ENCODE data around the gene FKBP10. TPM values are rescaled to one million over a fixed set of nuclear protein-coding genes. Genes with fewer than 3 reads are reported as not detected.

Gene FKBP10, protein sequence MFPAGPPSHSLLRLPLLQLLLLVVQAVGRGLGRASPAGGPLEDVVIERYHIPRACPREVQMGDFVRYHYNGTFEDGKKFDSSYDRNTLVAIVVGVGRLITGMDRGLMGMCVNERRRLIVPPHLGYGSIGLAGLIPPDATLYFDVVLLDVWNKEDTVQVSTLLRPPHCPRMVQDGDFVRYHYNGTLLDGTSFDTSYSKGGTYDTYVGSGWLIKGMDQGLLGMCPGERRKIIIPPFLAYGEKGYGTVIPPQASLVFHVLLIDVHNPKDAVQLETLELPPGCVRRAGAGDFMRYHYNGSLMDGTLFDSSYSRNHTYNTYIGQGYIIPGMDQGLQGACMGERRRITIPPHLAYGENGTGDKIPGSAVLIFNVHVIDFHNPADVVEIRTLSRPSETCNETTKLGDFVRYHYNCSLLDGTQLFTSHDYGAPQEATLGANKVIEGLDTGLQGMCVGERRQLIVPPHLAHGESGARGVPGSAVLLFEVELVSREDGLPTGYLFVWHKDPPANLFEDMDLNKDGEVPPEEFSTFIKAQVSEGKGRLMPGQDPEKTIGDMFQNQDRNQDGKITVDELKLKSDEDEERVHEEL
- total RNA-seq (2022; extraction: Qiagen RNA extraction), result 84.8 to 112 TPM (median 102 TPM) in 5 replicates

GRCh38 chr17:41812381-41813151 lies at the start of gene FKBP10:
FKBP10 (plus strand) TSS chr17:41813004; CDS start chr17:41813035, 31 bp downstream.

GRCh38 chr17:41786227-41787020 lies 26.4 kb upstream of the FKBP10 start, which contains the start of gene JUP:
JUP (minus strand) TSS chr17:41786711; CDS start chr17:41771854, 14,857 bp downstream.

DNA sequence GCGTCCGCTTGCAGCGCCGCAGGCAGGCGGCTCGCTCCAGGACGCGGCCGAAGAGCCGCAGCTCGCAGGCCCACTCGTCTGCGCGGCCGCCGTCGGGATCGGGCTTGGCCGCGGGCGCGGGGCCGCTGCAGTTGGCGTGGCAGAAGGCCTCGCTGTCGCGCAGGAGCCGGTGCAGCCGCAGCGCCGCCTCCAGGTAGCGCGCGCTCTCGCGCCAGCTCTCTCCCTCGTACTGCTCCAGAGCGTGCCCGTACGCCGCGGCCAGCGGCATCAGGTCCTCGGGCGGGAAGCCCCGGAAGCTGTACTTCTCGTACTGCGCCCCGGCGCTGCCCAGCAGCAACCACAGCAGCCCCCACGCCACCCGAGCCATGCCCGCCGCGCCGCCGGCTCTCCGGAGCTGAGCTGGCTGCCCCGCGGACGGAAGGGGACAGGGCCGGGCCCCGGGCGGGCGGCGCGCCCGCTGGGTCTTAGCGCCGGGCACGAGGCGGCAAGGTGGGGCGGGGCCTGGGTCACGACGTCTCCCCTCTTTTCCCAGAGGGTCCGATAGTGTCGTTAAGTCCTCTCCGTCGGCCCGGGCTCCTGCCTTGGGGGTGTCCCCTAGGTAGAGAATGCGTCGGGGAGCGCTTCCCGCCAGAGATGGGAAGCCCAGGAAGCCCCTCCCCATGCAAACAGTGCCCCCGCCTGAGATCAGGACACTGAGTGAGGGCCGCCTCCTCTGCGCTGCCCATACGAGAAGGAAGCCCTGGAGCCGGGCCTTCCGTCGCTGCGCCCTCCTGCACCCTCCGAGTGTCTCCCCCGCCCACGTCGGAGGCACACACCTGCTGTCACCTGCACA lies 1.0 kb upstream of the FKBP10 start, which contains the start of gene P3H4:
TSS of gene P3H4 (minus strand) at position 401 of the 832 bp plus-strand sequence. CDS start at position 367, 34 bp downstream.

GRCh38 chr17:41835800-41836549 lies 23.2 kb downstream of the FKBP10 start, which contains the start of gene NT5C3B:
NT5C3B (minus strand) TSS chr17:41836232; CDS start chr17:41836193, 39 bp downstream.

GRCh38 chr17:41837761-41838538 lies 25.1 kb downstream of the FKBP10 start, which contains the start of gene KLHL10:
KLHL10 (plus strand) TSS chr17:41837825; CDS start chr17:41837933, 108 bp downstream.

DNA sequence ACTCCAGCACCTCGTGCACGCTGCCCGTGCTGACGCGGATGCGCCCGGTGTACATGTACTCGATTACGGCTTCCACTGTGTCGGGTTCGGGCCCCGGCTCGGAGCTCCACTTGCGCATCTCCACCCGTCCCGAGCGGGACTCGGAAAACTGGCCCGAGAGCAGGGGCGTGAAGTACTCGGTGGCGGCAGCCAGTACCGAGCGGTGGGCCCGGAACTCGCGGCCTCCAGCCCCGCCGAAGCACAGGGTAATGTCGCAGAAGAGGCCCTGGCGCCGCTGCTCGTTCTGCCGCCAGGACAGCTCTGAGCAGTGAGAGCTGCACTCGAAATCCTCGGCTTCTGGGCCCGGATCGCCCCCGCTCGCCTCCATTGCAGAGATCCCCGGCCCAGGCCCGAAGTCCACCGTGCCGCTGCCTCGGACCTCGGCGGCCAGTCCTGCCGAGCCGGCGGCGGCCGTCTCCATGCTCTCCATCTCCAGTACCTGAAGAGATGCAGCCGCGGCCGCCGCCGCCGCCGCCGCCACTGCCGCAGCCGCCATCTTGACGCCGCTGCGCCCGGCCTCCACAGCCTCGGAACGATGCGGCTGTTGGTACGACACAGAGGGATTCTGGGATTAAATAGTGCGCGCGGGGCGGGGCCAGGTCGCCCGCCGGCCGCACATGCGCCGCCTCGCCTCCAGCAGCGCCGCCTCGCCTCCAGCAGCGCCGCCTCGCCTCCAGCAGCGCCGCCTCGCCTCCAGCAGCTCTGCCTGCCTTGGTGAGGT lies 52.2 kb downstream of the FKBP10 start, which contains the start of gene KLHL11:
TSS of gene KLHL11 (minus strand) at position 588 of the 760 bp plus-strand sequence. CDS start at position 535, 53 bp downstream.

Other genes with a start within 250 kb of the FKBP10 start
- not detected in 5 replicates for gene KRT9, start 240.9 kb upstream of the FKBP10 start, total RNA-seq (2022; extraction: Qiagen RNA extraction)
- 0.18 to 0.34 TPM in 2 of 5 replicates, not detected in the others for gene KRT14, start 226.1 kb upstream of the FKBP10 start, total RNA-seq (2022; extraction: Qiagen RNA extraction)
- gene KRT16, start 200.2 kb upstream of the FKBP10 start, total RNA-seq (2022; extraction: Qiagen RNA extraction), result 0.62 to 1.2 TPM (median 1.0 TPM) in 5 replicates
- 0.66 to 1.0 TPM (median 0.83 TPM) in 5 replicates for gene KRT17, start 188.4 kb upstream of the FKBP10 start, total RNA-seq (2022; extraction: Qiagen RNA extraction)
- 1,203 to 1,690 TPM (median 1,363 TPM) in 5 replicates for gene EIF1, start 124.1 kb upstream of the FKBP10 start, total RNA-seq (2022; extraction: Qiagen RNA extraction)
- 0.44 to 0.49 TPM in 2 of 5 replicates, not detected in the others for gene GAST, start 100.7 kb upstream of the FKBP10 start, total RNA-seq (2022; extraction: Qiagen RNA extraction)
- gene HAP1, start 78.4 kb upstream of the FKBP10 start, total RNA-seq (2022; extraction: Qiagen RNA extraction), result 1.1 to 1.7 TPM (median 1.4 TPM) in 5 replicates
- 85.1 to 127 TPM (median 113 TPM) in 5 replicates for gene JUP, start 26.3 kb upstream of the FKBP10 start, total RNA-seq (2022; extraction: Qiagen RNA extraction)
- gene P3H4, start 1.1 kb upstream of the FKBP10 start, total RNA-seq (2022; extraction: Qiagen RNA extraction), result 25.6 to 36.5 TPM (median 33.6 TPM) in 5 replicates
- 102 to 111 TPM (median 106 TPM) in 5 replicates for gene NT5C3B, start 23.2 kb downstream of the FKBP10 start, total RNA-seq (2022; extraction: Qiagen RNA extraction)
- gene KLHL10, start 24.8 kb downstream of the FKBP10 start, total RNA-seq (2022; extraction: Qiagen RNA extraction), result 0.10 to 0.18 TPM (median 0.12 TPM) in 3 of 5 replicates, not detected in the others
- 2.0 to 3.0 TPM (median 2.9 TPM) in 5 replicates for gene KLHL11, start 52.4 kb downstream of the FKBP10 start, total RNA-seq (2022; extraction: Qiagen RNA extraction)
- 244 to 274 TPM (median 269 TPM) in 5 replicates for gene ACLY, start 105.9 kb downstream of the FKBP10 start, total RNA-seq (2022; extraction: Qiagen RNA extraction)
- 1.2 to 1.8 TPM (median 1.4 TPM) in 5 replicates for gene ODAD4, start 117.6 kb downstream of the FKBP10 start, total RNA-seq (2022; extraction: Qiagen RNA extraction)
- gene CNP, start 153.8 kb downstream of the FKBP10 start, total RNA-seq (2022; extraction: Qiagen RNA extraction), result 56.2 to 72.6 TPM (median 69.8 TPM) in 5 replicates
- 112 to 117 TPM (median 114 TPM) in 5 replicates for gene DNAJC7, start 204.4 kb downstream of the FKBP10 start, total RNA-seq (2022; extraction: Qiagen RNA extraction)
- gene NKIRAS2, start 207.1 kb downstream of the FKBP10 start, total RNA-seq (2022; extraction: Qiagen RNA extraction), result 41.3 to 47.2 TPM (median 43.7 TPM) in 5 replicates
- 0.50 to 0.84 TPM (median 0.68 TPM) in 5 replicates for gene C17orf113, start 237.6 kb downstream of the FKBP10 start, total RNA-seq (2022; extraction: Qiagen RNA extraction)